Calu3 (cell line): ENCODE results near the gene LANCL2. TPM values are rescaled to one million over a fixed set of nuclear protein-coding genes. Genes with fewer than 3 reads are reported as not detected.

Source experiments
- BruUV-seq: library from RNA; stranded (reverse); fragments of 400-500 nt; replicated peaks from 2 replicates; lab custom pipeline; 2021; lab: Mats Ljungman, UMichigan
- CTCF ChIA-PET: fragments of 300-600 bp; sonication (Branson Sonifier 250); formaldehyde crosslinking; loops from one replicate; lab custom pipeline; 2022; ENCODE audit warnings: antibody characterized with exemption; lab: Charles Lee
- DNase-seq: peaks from one replicate; pipeline ENCODE4 v3.0.0; 2022
- H3K27ac Mint-ChIP-seq: one replicate; pipeline ENCODE4 v1.8.0; 2022; ENCODE audit warnings: mixed read lengths; ENCODE audit not compliant: unreplicated experiment
- H3K27me3 Mint-ChIP-seq: one replicate; pipeline ENCODE4 v1.8.0; 2022; ENCODE audit warnings: mixed read lengths; ENCODE audit not compliant: unreplicated experiment
- H3K36me3 Mint-ChIP-seq: one replicate; pipeline ENCODE4 v1.8.0; 2022; ENCODE audit warnings: mild to moderate bottlenecking, moderate library complexity, mixed read lengths; ENCODE audit not compliant: insufficient read depth, unreplicated experiment
- H3K4me1 Mint-ChIP-seq: one replicate; pipeline ENCODE4 v1.8.0; 2022; ENCODE audit warnings: mild to moderate bottlenecking, low read depth, mixed read lengths; ENCODE audit not compliant: unreplicated experiment
- H3K4me3 Mint-ChIP-seq: one replicate; pipeline ENCODE4 v1.8.0; 2022; ENCODE audit warnings: mild to moderate bottlenecking, low read depth, moderate library complexity, mixed read lengths; ENCODE audit not compliant: unreplicated experiment
- H3K9me3 Mint-ChIP-seq: one replicate; pipeline ENCODE4 v1.8.0; 2022; ENCODE audit warnings: low read depth, mixed read lengths; ENCODE audit not compliant: unreplicated experiment
- CTCF ChIP-seq: fragments of 200-600 bp; IDR thresholded peaks from one replicate; pipeline ENCODE4 v1.8.0; 2022; ENCODE audit warnings: antibody characterized with exemption; ENCODE audit not compliant: unreplicated experiment
- intact Hi-C: fragments of 100-400 bp; cut with micrococcal nuclease; formaldehyde crosslinking; loops from one replicate; pipeline ENCODE4 v1.10.0; 2022; ENCODE audit not compliant: unreplicated experiment
- total RNA-seq: library from RNA; stranded (reverse); gene quantifications from 2 replicates; pipeline ENCODE4 v1.2.3, GENCODE V29; 2022

Gene LANCL2
- total RNA-seq, 1 experiment from 2014 or later: 15.7 TPM

- TF ChIP-seq CTCF: no peak
- no TSS peak for BruUV-seq
- DNase-seq: no peak
- no peaks in the 10 kb centered on the region for H3K27me3 Mint-ChIP-seq
- intact Hi-C loops: loop anchor here (5.0 kb wide), 3 partner anchors 45 to 610 kb away; partner anchors contain the start of gene SEC61G
- peaks cover 34% of the 10 kb centered on the region for H3K36me3 Mint-ChIP-seq
- H3K9me3 Mint-ChIP-seq: no peaks in the 10 kb centered on the region
- H3K4me3 Mint-ChIP-seq: peak overlapping the region; percentile 99
- peak overlapping the region; percentile 100 for H3K27ac Mint-ChIP-seq
- H3K4me1 Mint-ChIP-seq: peaks cover 11% of the 10 kb centered on the region
- CTCF ChIA-PET: no interaction called here
These were observed 2.2 kb downstream of the LANCL2 start for GRCh38 chr7:55367283-55367840.

GRCh38 chr7:55369427-55370400 is 4.6 kb downstream of the LANCL2 start:
- Mint-ChIP-seq H3K36me3 (peaks cover 30% of the 10 kb centered on the region), H3K9me3 (no peaks in the 10 kb centered on the region), H3K27me3 (no peaks in the 10 kb centered on the region), H3K4me1 (peaks cover 2% of the 10 kb centered on the region), H3K4me3 (no peak overlapping the region), H3K27ac (no peak overlapping the region)
- no peak for DNase-seq
- intact Hi-C loops: loop anchor here (5.0 kb wide), 3 partner anchors 47 to 612 kb away; partner anchors contain the start of gene SEC61G
- CTCF ChIA-PET: interaction anchor here (0.6 kb wide), 1 partner anchor 1946 kb away, joined by 5 read pairs; no protein-coding TSS in a partner anchor
- TF ChIP-seq CTCF: no peak
- no TSS peak for BruUV-seq

- Mint-ChIP-seq H3K27me3 (no peaks in the 10 kb centered on the region), H3K27ac (no peak overlapping the region), H3K36me3 (no peaks in the 10 kb centered on the region), H3K4me1 (no peaks in the 10 kb centered on the region), H3K9me3 (no peaks in the 10 kb centered on the region), H3K4me3 (no peak overlapping the region)
- CTCF ChIA-PET: no interaction called here
- intact Hi-C loops: no loop called here
- no TSS peak for BruUV-seq
- no peak for TF ChIP-seq CTCF
- no peak for DNase-seq
These were observed 9.1 kb downstream of the LANCL2 start for GRCh38 chr7:55374213-55374612.

- no peaks in the 10 kb centered on the region for H3K36me3 Mint-ChIP-seq
- TF ChIP-seq CTCF: no peak
- no peaks in the 10 kb centered on the region for H3K27me3 Mint-ChIP-seq
- intact Hi-C loops: no loop called here
- H3K4me1 Mint-ChIP-seq: no peaks in the 10 kb centered on the region
- no peak for DNase-seq
- CTCF ChIA-PET: interaction anchor here (1.6 kb wide), 1 partner anchor 9 kb away, joined by 5 read pairs; no protein-coding TSS in a partner anchor
- no TSS peak for BruUV-seq
- H3K4me3 Mint-ChIP-seq: no peak overlapping the region
- H3K9me3 Mint-ChIP-seq: no peaks in the 10 kb centered on the region
- H3K27ac Mint-ChIP-seq: no peak overlapping the region
These were observed 10.1 kb downstream of the LANCL2 start for GRCh38 chr7:55375237-55375636.
